GM18505 (cell line): Measurements from ENCODE around the gene WNT10A.

Source experiments
- ATAC-seq: cut with Tn5 transposase; IDR thresholded peaks from one replicate; pipeline ENCODE4 v1.9.1; 2021; ENCODE audit not compliant: unreplicated experiment
- POLR2A ChIP-seq: IDR thresholded peaks from 4 replicates; pipeline ENCODE4 v1.6.1; 2011; ENCODE audit warnings: borderline replicate concordance; ENCODE audit not compliant: insufficient read depth, insufficient read length; ENCODE audit errors: extremely low read depth

WNT10A gene

DNA sequence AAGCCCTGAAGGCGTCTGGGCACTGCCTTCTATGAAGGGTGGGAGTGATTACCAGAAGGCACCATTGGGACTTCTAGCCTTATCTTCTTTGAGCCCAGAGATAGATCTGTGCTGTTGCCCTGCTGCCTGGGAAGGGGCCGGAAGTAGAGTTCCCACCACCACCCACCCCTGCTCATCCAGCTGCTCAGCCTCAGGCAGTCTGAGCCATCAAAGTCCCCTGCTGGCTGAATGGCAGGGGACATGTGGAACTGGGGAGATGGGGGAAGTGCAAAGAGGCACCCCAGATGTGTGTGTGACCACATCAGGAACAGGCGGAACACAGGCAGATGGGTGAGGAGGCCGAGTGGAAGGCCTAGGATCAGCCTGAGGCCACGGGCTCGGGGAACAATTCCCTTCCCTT is 3.3 kb upstream of the WNT10A start:
- no peak for ATAC-seq
- TF ChIP-seq POLR2A: no peak

DNA sequence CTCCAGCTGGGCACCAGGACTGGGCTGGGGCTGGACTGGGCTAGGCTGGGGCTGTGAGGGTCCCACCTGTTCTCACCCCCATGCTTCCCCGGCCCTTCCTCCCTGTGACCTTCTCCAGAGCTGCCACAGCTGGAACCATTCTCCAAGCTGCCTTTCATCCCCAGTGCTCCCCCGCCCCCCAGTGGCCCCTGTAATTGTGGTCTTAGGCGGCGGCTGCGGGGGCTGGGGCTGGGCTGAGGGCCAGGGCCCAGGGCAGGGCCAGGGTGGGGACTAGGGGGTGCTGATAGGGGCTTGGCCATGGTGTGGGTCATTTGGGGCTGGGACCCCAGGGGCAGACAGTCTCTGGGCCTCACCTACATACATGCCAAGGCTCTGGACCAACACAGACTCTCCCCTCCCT is 2.8 kb upstream of the WNT10A start:
- TF ChIP-seq POLR2A: no peak
- no peak for ATAC-seq

DNA sequence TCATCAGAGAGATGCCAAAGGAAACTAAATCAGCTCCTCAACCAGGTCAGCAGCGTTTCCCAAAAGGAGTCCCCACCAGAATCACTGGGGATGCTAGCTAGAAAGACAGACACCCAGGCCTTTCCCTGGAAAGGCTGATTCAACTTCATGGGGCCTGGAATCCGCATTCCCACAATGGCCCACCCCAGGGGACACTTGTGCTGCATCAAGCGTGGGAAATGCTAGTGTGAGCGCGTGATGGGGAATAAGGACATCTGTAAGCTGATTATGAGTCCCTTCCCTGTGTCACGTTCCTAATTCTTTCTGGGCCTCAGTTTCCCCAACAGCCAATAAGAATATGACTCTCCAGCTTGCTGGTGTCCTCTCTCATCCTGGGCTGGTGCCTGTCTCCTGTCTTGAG is 2.2 kb upstream of the WNT10A start:
- no peak for TF ChIP-seq POLR2A
- ATAC-seq: no peak

DNA sequence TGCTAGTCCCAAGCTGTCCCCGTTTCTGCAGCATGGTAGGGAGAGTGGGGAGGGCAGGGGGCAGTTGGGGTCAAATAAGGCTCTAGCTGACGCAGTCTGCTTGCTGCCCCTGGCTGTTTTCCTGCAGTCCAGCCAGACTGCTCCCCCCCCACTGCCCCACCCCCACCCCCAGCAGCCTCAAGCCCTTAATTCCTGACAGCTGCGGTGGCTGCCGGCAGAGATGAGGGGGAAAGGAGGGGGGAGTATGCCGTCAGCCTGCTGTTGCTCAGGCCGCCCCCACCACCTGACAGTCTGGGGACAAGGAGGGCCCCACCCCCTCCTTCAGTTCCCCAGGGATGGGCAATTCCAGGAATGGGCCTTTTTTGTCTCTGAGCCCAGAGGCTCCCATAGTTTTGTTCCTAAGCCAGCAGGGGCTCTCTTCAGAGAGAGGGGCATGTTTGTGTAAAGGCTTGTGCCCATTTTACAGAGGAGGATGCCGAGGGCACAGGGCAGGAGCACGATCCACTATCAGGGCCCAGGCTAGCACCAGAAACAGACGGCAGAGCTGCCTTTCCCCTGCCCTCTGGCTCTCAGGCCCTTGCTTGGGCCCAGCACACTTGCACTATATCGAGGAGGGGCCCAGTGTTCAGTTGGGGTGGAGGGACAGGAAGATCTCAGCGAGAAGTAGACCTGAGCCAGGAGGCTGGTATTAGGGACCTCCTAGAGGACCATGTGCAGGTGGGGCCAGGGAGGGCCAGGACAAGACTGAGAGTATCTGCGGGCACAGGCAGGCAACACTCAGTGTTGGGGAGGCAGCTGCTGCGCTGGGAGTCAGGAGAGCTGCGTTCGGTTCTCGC is 1.5 kb upstream of the WNT10A start:
- no peak for ATAC-seq
- TF ChIP-seq POLR2A: no peak

DNA sequence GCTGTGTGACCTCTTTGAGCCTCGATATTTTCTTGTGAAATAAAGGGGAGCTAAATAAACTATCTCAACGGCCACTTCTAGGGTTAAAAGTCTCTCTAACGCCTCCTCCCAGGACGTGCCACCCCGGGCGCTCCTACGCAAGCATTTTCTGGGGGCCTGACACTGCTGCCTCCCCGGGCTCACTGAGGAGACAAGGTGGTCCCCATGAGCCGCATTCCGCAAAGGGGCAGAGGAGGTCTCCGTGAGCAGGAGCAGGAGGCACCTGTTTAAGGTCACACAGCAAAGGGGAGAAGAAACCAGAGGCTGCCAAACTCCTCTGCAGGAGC is 913 bp upstream of the WNT10A start:
- ATAC-seq: no peak
- no peak for TF ChIP-seq POLR2A

DNA sequence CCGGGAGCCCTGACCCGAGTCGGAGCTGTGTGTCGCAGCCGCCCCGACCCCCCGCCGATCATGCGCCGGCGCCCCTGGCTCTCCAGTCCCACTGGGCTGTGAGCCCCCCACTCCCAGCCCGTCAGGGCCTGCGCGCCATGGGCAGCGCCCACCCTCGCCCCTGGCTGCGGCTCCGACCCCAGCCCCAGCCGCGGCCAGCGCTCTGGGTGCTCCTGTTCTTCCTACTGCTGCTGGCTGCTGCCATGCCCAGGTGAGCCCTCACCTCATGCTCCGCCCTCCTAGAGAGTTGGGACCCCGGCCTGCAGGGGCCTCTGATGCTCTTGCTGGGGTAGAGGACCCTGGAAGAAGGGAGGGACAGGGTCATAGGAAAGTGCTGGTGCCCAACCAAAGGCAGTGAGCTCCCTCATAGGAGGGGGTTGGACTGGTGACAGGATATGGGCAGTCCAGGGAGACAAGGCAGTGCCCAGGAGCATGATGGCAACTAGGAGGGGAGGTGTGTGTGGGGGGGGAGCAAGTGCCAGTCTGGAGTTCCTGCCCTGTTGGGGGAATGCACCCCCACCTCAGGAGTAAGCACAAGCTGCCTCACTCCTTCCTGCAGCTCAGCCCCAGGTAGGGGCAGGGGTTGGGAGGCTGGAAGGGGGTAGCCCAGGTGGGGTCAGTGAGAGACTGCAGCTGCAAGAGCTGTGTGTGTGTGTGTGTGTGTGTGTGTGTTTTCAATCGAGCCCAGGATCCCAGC is 375 bp downstream of the WNT10A start:
- TF ChIP-seq POLR2A: no peak
- no peak for ATAC-seq

DNA sequence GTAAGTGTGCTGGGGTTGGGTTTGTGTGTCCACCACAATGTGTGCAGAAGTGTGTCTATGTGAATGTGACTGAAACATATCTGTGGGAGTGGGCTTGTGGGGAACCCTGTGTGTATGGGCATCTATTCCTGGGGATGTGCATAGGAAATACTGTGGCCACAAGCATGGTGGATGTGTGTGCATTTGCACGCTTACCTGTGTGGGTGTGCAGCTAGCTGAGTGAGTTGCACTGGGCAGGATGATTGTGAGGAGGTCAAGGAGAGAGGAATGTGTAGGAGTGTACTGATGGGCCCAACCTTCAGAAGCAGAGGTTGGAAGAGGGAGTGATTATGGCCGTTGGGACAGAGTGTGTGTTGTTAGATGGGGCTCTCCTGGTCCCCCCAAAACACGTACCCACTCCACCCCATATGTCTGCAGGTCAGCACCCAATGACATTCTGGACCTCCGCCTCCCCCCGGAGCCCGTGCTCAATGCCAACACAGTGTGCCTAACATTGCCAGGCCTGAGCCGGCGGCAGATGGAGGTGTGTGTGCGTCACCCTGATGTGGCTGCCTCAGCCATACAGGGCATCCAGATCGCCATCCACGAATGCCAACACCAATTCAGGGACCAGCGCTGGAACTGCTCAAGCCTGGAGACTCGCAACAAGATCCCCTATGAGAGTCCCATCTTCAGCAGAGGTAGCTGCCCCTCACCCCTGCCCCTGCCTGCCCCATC is 1.2 kb downstream of the WNT10A start:
- TF ChIP-seq POLR2A: no peak
- no peak for ATAC-seq

DNA sequence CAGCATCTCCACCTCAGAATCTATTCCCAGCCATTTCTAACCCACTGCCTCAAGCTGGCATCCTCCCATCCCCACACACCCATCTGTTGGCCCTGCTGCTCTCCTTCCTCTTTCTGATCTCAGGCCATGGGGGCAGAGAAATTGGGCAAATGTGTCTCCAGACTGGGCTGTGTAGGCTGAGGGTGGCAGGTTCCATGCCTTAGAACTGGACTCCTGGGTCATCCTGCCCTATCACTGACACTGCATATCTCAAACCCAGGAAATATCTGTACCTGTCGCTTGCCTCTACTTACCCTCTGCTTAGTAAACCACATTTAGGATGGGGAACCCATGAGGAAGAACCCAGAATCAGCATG is 1.8 kb downstream of the WNT10A start:
- no peak for ATAC-seq
- no peak for TF ChIP-seq POLR2A

DNA sequence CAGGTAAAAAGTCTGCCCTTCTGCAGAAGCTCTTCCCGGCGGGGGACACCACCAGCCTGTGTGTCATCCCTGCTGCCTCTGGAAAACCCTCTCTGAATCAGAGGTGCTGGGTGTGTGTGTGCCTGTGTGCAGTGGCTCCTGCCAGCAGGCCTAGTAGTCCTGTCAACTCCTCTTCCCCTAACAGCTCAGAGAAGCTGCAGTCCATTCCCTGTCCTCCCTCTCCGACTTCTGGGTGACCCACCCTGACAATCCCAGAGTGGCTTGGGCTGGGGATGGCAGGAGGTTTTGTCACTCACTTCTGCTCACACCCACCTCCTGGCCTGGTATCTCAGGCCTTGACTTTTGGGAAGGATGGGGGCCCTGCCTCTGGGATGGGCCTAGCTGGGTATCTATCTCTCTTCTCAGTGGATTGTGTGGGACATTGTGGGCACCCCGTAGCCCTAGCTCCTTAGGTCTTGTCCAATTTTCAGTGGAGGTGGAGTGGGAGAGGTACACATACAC is 2.3 kb downstream of the WNT10A start:
- no peak for ATAC-seq
- no peak for TF ChIP-seq POLR2A

DNA sequence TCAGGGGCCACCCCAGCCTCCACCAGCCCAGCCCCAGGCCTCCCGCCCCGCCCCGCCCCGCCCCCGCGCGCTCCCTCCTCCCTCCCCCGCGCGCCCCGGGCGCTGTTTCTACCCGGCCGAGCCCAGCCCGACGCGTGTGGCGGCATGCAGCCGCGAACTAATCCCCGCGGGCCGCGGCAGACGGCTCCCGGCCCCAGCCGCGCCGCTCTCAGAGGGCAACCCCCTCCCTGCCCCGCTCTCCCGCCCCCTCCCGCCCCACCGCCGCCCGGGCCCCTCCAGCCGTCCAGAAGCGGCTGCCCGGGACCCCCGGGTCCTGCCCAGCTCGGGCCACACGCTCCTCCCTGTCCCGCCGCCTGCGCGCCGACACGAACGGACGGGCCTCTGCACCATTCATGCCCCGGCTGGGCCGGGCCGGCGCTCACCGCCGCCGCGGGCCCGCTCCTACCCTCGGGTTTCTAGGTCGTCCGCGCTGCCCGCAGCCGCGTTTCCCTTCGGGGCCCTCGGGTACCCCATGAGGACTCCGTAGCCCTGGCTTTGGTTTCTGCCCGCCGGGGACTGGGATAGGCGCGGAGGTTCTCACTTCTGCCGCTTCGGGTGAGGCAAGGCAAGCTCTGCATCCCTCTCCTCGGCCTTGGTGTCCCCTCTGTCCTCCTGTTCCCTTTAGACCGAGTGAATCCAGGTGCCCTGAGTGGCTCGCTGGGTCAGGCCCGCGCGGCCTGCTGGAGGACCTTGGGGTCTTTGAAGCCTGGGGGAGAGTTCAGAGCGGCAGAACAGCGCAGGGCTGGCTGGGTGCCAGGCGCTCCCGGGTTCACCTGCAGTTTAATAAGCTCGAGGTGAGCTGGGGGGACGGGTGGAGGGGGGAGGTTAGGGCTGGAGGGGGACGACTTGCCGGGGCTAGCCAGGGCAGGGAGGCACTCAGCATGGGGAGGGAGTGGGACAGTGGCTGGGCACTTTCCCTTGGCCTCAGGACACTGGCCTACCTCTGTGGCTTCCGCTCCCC is 3.1 kb downstream of the WNT10A start:
- ATAC-seq: no peak
- TF ChIP-seq POLR2A: no peak

DNA sequence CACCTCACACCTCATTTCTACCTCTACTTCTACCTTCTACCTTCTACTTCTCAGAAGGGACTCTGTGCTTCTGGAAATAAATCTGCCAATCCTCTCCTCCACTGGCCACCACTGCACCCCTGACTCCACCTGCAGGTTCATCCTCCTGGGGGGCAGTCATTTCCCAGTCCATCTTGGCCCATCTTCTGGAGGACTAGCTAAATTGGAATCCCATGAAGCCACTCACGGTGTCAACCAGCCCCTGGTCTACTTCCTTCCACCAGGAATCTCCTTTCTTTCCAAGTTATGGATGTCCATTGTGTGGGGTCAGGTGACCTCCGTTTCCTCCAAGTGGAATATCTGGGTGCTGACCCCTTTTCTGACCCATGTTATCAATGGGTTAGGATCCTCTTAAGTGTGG is 3.9 kb downstream of the WNT10A start:
- no peak for ATAC-seq
- no peak for TF ChIP-seq POLR2A
